Central memory CD8-positive, alpha-beta T cell (primary cell): Measurements from ENCODE around the gene KNTC1.
"Not testable (repeated sequence)": the region's sequence is repeated elsewhere in the genome, so short reads cannot be mapped to it uniquely, and the experiment has no call there.

Experiments used
- ATAC-seq: fragments of 150-1000 bp; cut with Tn5 transposase; replicated peaks from 2 replicates; pipeline ENCODE4 v1.10.0; 2022; ENCODE audit warnings: mild to moderate bottlenecking, moderate FRiP score, moderate number of reproducible peaks; ENCODE audit not compliant: poor library complexity, severe bottlenecking; ENCODE audit errors: extremely low read depth
- DNase-seq, 2 donors: peaks; one replicate each; pipeline ENCODE4 v3.0.0; 2021; ENCODE audit warnings: low spot score in 2 of 2
- H3K27ac Mint-ChIP-seq: one replicate; pipeline ENCODE4 v1.8.0; 2022; ENCODE audit warnings: low read depth, mild to moderate bottlenecking, moderate library complexity, mixed read lengths
- H3K27me3 Mint-ChIP-seq: one replicate; pipeline ENCODE4 v1.8.0; 2022; ENCODE audit warnings: mixed read lengths
- H3K36me3 Mint-ChIP-seq: one replicate; pipeline ENCODE4 v1.8.0; 2022; ENCODE audit warnings: mild to moderate bottlenecking, moderate library complexity, mixed read lengths; ENCODE audit not compliant: insufficient read depth
- H3K4me1 Mint-ChIP-seq: one replicate; pipeline ENCODE4 v1.8.0; 2022; ENCODE audit warnings: mixed read lengths
- H3K4me3 Mint-ChIP-seq: one replicate; pipeline ENCODE4 v1.8.0; 2022; ENCODE audit warnings: mild to moderate bottlenecking, moderate library complexity, mixed read lengths
- H3K9me3 Mint-ChIP-seq: one replicate; pipeline ENCODE4 v1.8.0; 2022; ENCODE audit warnings: mixed read lengths

Gene KNTC1, protein sequence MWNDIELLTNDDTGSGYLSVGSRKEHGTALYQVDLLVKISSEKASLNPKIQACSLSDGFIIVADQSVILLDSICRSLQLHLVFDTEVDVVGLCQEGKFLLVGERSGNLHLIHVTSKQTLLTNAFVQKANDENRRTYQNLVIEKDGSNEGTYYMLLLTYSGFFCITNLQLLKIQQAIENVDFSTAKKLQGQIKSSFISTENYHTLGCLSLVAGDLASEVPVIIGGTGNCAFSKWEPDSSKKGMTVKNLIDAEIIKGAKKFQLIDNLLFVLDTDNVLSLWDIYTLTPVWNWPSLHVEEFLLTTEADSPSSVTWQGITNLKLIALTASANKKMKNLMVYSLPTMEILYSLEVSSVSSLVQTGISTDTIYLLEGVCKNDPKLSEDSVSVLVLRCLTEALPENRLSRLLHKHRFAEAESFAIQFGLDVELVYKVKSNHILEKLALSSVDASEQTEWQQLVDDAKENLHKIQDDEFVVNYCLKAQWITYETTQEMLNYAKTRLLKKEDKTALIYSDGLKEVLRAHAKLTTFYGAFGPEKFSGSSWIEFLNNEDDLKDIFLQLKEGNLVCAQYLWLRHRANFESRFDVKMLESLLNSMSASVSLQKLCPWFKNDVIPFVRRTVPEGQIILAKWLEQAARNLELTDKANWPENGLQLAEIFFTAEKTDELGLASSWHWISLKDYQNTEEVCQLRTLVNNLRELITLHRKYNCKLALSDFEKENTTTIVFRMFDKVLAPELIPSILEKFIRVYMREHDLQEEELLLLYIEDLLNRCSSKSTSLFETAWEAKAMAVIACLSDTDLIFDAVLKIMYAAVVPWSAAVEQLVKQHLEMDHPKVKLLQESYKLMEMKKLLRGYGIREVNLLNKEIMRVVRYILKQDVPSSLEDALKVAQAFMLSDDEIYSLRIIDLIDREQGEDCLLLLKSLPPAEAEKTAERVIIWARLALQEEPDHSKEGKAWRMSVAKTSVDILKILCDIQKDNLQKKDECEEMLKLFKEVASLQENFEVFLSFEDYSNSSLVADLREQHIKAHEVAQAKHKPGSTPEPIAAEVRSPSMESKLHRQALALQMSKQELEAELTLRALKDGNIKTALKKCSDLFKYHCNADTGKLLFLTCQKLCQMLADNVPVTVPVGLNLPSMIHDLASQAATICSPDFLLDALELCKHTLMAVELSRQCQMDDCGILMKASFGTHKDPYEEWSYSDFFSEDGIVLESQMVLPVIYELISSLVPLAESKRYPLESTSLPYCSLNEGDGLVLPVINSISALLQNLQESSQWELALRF (N-terminal part only)

DNA sequence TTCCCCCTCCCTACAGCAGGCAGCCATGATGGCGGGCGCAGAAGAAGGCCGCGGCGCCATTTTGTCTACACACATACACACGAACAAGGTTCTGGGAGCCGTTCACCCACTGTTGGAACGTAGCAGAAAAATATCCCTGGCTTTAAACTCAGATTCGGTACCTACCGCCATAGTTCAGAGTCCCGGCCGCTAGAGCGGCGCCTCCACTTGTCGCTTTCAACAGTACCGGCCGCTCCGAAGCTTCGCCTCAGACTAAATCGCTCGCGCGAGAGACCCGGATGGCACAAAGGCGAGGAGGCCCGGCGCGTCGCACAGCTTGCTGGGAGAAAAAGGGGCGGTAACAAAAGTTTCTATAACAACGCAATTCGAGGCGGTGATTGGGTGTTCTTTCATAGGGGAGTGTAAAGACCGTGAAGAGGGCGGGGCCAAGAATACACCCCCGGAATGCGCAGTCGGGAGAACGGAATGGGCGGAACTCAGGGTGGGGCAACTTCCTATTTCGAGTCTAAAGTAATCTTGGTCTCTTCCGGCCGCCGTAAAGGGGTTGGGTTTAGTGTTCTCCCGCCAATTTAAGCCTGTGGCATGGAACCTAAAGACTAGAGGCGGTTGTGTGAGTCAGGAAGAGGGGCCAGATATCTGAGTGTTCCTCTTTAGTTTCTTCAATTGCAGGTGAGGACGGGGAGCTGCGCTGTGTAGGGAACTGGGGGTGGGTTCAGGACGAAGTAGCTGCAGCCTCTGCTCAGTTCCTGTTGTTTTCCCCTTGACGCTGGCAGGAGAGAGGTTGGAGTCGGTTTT is at the start of gene KNTC1, which contains the start of gene RSRC2:
KNTC1 (plus strand) TSS at position 567 of the 795 bp plus-strand sequence. CDS start 2,815 bp downstream, outside the sequence.
RSRC2 (minus strand) TSS at position 254 of the 795 bp plus-strand sequence; CDS start at position 171, 83 bp downstream.
- Mint-ChIP-seq H3K27me3 (no peaks in the 10 kb centered on the region), H3K4me3 (no peak within 1 kb of the TSS), H3K4me1 (peaks cover 31% of the 10 kb centered on the region), H3K27ac (no peak within 1 kb of the TSS), H3K36me3 (peaks cover 29% of the 10 kb centered on the region), H3K9me3 (no peaks in the 10 kb centered on the region)
- ATAC-seq (peak; percentile 91), DNase-seq (peak; percentile 88 to 98)

DNA sequence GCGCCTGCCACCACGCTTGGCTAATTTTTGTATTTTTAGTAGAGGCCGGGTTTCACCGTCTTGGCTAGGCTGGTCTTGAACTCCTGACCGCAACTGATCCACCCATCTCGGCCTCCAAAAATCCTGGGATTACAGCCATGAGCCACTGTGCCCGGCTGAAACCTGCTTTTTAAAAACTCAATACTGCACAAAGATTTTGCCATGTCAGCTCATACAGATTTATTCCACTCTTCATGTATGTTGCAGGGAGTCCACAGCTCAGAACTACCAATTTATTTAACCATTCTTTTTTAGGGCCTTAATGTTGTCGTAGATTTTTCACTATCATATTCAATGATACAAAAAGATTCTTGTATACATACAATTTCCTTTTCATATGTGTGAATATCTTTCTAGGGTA is 46.3 kb upstream of the KNTC1 start:
- H3K4me3 Mint-ChIP-seq: no peak overlapping the region
- H3K4me1 Mint-ChIP-seq: peaks cover 6% of the 10 kb centered on the region
- peaks cover 87% of the 10 kb centered on the region for H3K36me3 Mint-ChIP-seq
- ATAC-seq (no peak), DNase-seq (no peak)
- H3K27me3 Mint-ChIP-seq: no peaks in the 10 kb centered on the region
- peak overlapping the region; percentile 25 for H3K27ac Mint-ChIP-seq
- H3K9me3 Mint-ChIP-seq: no peaks in the 10 kb centered on the region

DNA sequence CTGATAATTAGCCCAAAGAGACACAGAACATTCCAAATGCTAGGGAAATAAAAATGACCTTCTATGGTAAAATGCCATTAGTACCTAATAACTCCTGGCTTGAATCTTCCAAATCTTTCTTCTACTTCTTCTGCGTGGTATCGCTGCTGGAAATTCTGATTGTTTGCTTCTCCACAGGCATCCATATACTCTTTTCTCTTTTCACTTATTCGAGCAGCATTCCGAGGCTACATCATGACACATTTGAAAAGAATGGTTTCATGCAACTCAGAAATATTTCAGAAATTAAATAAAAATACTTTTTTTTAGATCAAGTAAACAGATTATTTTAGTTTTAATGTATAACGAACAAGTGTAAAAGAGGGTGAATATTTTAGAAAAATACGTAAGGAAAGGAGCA is 45.2 kb upstream of the KNTC1 start:
- H3K4me1 Mint-ChIP-seq: peaks cover 6% of the 10 kb centered on the region
- no peak overlapping the region for H3K27ac Mint-ChIP-seq
- no peaks in the 10 kb centered on the region for H3K9me3 Mint-ChIP-seq
- no peaks in the 10 kb centered on the region for H3K27me3 Mint-ChIP-seq
- no peak for DNase-seq
- H3K4me3 Mint-ChIP-seq: no peak overlapping the region
- ATAC-seq: no peak
- H3K36me3 Mint-ChIP-seq: peaks cover 85% of the 10 kb centered on the region

DNA sequence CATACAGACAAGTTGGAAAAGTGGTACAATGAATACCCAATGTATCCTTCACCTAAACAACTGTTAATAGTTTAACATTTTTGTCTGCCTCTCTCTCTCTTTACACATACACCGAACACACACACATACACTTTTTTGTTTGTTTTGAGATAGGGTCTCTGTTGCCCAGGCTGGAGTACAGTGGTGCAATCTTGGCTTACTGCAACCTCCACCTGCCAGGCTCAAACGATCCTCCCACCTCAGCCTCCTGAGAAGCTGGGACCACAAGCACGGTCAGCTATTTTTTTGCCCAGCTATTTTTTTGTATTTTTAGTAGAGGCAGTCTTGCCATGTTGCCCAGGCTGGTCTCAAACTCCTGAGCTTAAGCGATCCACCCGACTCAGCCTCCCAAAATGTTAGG is 43.1 kb upstream of the KNTC1 start:
- DNase-seq (no peak), ATAC-seq (no peak)
- Mint-ChIP-seq H3K4me3 (no peak overlapping the region), H3K4me1 (peaks cover 8% of the 10 kb centered on the region), H3K27me3 (no peaks in the 10 kb centered on the region), H3K27ac (no peak overlapping the region), H3K9me3 (no peaks in the 10 kb centered on the region), H3K36me3 (peaks cover 77% of the 10 kb centered on the region)

DNA sequence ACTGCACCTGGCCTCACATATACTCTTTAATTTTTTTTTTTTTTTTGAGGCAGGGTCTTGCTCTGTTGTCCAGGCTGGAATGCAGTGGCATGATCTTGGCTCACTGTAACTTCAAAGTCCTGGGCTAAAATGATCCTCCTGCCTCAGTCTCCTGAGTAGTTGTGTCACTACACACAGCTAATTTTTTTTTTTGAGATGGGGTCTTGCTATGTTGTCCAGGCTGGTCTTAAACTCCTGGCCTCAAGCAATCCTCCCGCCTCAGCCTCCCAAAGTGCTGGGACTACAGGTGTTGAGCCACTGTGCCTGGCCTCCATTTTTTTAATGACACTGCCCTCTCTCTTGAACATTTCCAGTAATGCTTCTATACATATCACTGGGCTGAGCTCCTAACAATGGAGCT is 42.7 kb upstream of the KNTC1 start:
- not testable (repeated sequence) for H3K4me1 Mint-ChIP-seq, H3K9me3 Mint-ChIP-seq, H3K27me3 Mint-ChIP-seq, DNase-seq, ATAC-seq, H3K4me3 Mint-ChIP-seq
- peak overlapping the region; percentile 48 for H3K27ac Mint-ChIP-seq
- H3K36me3 Mint-ChIP-seq: peaks cover 77% of the 10 kb centered on the region

DNA sequence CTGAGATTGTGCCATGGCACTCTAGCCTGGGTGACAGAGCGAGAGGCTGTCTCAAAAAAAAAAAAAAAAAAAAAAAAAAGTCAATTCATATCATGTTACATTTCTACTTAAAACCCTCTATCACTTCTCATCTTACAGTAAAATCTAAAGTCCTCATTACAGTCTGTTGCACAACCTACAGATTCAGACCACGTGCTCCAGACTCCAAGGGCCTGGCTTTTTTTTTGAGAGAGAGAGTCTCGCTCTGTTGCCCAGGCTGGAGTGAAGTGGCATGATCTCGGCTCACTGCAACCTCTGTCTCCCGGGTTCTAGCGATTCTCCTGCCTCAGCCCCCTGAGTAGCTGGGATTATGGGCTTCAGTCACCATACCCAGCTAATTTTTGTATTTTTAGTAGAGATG is 40.7 kb upstream of the KNTC1 start:
- not testable (repeated sequence) for ATAC-seq, H3K27ac Mint-ChIP-seq, H3K27me3 Mint-ChIP-seq, DNase-seq, H3K4me3 Mint-ChIP-seq, H3K9me3 Mint-ChIP-seq
- Mint-ChIP-seq H3K4me1 (peaks cover 15% of the 10 kb centered on the region), H3K36me3 (peaks cover 77% of the 10 kb centered on the region)

DNA sequence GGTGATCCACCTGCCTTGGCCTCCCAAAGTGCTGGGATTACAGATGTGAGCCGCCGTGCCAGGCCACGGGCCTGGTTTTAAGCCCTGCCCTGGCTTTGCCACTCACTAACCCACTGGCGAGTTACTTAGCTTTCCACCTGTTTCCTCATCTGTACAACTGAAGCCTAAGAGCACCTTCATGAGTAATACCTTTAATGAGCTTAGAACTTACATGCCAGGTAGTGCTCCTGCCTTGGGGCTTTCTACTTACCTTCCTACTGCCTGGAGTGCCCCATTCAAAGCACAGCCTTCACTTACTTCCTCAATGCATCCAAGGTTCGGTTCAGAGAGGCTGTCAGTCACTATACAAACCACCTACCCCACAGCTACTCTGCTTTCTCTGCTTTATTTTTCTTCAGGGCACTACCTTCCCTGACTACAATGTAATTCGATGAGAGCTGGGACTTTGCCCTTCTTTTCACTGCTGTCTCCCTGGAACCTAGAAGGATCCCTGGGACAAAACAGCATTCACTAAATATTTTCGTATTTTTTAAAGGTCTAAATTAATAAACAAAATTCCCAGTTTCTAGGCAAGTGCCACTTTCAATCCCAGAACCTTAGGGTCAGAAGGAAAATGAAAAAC is 40.1 kb upstream of the KNTC1 start:
- H3K27me3 Mint-ChIP-seq: no peaks in the 10 kb centered on the region
- no peak overlapping the region for H3K4me3 Mint-ChIP-seq
- peaks cover 15% of the 10 kb centered on the region for H3K4me1 Mint-ChIP-seq
- DNase-seq: no peak
- ATAC-seq: no peak
- no peaks in the 10 kb centered on the region for H3K9me3 Mint-ChIP-seq
- peaks cover 77% of the 10 kb centered on the region for H3K36me3 Mint-ChIP-seq
- H3K27ac Mint-ChIP-seq: no peak overlapping the region

DNA sequence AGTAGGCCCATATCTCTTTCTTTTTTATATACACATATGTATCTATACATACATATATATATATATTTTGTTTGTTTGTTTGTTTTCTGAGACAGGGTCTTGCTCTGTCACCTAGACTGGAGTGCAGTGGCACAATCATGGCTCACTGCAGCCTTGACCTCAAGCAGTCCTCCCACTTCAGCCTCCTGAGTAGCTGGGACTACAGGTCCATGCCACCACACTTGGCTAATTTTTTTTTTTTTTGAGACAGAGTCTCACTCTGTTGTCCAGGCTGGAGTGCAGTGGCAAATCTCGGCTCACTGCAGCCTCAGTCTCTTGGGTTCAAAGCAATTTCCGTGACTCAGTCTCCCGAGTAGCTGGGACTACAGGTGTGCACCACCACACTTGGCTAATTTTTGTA is 39.2 kb upstream of the KNTC1 start:
- not testable (repeated sequence) for H3K27ac Mint-ChIP-seq, H3K27me3 Mint-ChIP-seq, H3K9me3 Mint-ChIP-seq, ATAC-seq, DNase-seq, H3K4me3 Mint-ChIP-seq
- H3K36me3 Mint-ChIP-seq: peaks cover 78% of the 10 kb centered on the region
- peaks cover 15% of the 10 kb centered on the region for H3K4me1 Mint-ChIP-seq

DNA sequence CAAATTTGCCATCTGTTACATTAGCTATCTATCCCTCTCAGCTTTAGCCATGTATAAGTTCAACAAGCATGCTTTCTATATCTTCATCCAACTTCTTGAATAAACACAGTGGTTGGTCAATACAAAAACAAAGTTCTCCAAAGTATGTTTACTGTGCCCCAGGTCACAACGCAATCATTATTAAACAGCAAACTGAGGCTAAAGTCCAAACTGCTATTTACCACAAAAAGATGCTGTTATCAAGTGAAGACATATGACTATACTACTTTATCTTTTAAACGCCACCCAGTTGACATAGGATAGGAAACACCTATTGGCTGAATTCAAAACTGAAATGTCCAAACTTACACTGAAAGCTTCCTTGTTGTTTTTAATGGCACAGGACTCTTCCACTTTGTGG is 38.0 kb upstream of the KNTC1 start:
- Mint-ChIP-seq H3K4me3 (no peak overlapping the region), H3K9me3 (no peaks in the 10 kb centered on the region), H3K36me3 (peaks cover 72% of the 10 kb centered on the region), H3K27me3 (no peaks in the 10 kb centered on the region), H3K27ac (peak overlapping the region; percentile 29), H3K4me1 (peaks cover 15% of the 10 kb centered on the region)
- no peak for ATAC-seq
- DNase-seq: no peak

DNA sequence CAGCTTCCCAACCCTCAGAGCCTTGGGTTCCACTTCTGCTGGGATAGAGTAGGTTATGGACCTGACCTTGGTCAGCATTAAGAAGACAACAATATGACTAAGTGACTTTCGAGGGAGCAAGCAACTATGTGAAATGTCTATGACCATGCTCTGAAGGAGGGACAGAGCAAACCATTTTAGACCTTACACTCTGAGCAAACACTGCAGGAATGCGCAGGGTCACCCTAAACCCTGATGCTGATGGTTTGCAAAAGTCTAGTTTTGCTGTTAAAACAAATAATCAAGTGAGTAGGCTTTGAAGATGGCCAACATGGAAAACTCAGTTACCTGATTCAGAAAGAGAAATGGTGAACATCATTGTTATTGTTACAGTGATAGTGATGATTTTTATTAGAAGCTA is 35.1 kb upstream of the KNTC1 start:
- no peaks in the 10 kb centered on the region for H3K27me3 Mint-ChIP-seq
- H3K9me3 Mint-ChIP-seq: no peaks in the 10 kb centered on the region

DNA sequence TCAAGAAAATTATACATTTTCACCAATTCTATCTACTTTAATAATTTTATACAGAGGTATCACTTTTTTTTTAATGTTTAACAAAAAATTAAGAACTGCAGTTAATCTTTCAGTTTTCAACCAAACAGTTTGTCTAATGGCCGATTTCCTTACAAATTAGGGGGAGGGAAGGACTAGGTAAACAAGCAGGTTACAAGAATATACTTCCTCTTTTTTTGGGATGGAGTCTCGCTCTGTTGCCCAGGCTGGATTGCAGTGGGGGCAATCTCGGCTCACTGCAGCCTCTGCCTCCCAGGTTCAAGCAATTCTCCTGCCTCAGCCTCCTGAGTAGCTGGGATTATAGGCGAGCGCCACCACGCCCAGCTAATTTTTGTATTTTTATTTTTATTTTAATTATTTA is 33.8 kb upstream of the KNTC1 start:
- not testable (repeated sequence) for DNase-seq, ATAC-seq, H3K27me3 Mint-ChIP-seq, H3K4me3 Mint-ChIP-seq, H3K9me3 Mint-ChIP-seq, H3K27ac Mint-ChIP-seq
- Mint-ChIP-seq H3K4me1 (peaks cover 23% of the 10 kb centered on the region), H3K36me3 (peaks cover 51% of the 10 kb centered on the region)

More for the DNA sequence above, 35.1 kb upstream of the KNTC1 start:
- no peak for ATAC-seq
- DNase-seq: no peak
- peaks cover 59% of the 10 kb centered on the region for H3K36me3 Mint-ChIP-seq
- H3K4me1 Mint-ChIP-seq: peaks cover 23% of the 10 kb centered on the region
- H3K4me3 Mint-ChIP-seq: no peak overlapping the region
- H3K27ac Mint-ChIP-seq: no peak overlapping the region
